IMR-90 (cell line): ENCODE measurements around the gene DCC. TPM values are rescaled to one million over a fixed set of nuclear protein-coding genes. Genes with fewer than 3 reads are reported as not detected.

Experiments
- ATAC-seq: fragments of 200-7000 bp; cut with Tn5 transposase; 2 replicates; pipeline ENCODE4 v1.9.1; 2020; ENCODE audit warnings: low read depth, mild to moderate bottlenecking, moderate library complexity
- BruUV-seq: library from RNA; stranded (reverse); fragments of 400-500 nt; replicated peaks from 2 replicates; lab custom pipeline; 2021; lab: Mats Ljungman, UMichigan
- CTCF ChIA-PET: fragments of 300-600 bp; formaldehyde crosslinking; extraction: SDS; loops from one replicate; lab custom pipeline; 2021; ENCODE audit warnings: antibody characterized with exemption; lab: Yijun Ruan, JAX
- POLR2A ChIA-PET: fragments of 300-600 bp; sonication (Branson Sonifier 250); formaldehyde crosslinking; loops from one replicate; lab custom pipeline; 2022; ENCODE audit warnings: antibody characterized with exemption; ENCODE audit not compliant: unreplicated experiment; lab: Charles Lee
- DNase-seq: peaks from one replicate; pipeline ENCODE4 v3.0.0; 2013
- H2AFZ ChIP-seq: replicated peaks from 2 replicates; pipeline ENCODE3; 2013; ENCODE audit warnings: low read length, mild to moderate bottlenecking; ENCODE audit not compliant: poor library complexity
- H2AK5ac ChIP-seq: 2 replicates; pipeline ENCODE4 v1.6.1; 2013; ENCODE audit warnings: low read depth, low read length, inconsistent platforms
- H2AK9ac ChIP-seq: replicated peaks from 2 replicates; pipeline ENCODE3; 2013; ENCODE audit warnings: mild to moderate bottlenecking, low read depth, low read length, moderate library complexity; ENCODE audit not compliant: poor library complexity
- H2BK120ac ChIP-seq: 2 replicates; pipeline ENCODE4 v1.6.1; 2013; ENCODE audit warnings: low read depth, low read length, inconsistent platforms
- H2BK15ac ChIP-seq: 3 replicates; pipeline ENCODE4 v1.6.1; 2013; ENCODE audit warnings: low read depth, low read length, inconsistent platforms
- H2BK20ac ChIP-seq: 2 replicates; pipeline ENCODE4 v1.6.1; 2013; ENCODE audit warnings: low read depth, mild to moderate bottlenecking, inconsistent platforms, low read length, moderate library complexity
- H2BK5ac ChIP-seq: 2 replicates; pipeline ENCODE4 v1.6.1; 2013; ENCODE audit warnings: mild to moderate bottlenecking, low read depth, low read length, inconsistent platforms; ENCODE audit not compliant: poor library complexity, severe bottlenecking
- H3K14ac ChIP-seq: replicated peaks from 2 replicates; pipeline ENCODE4 v1.6.1; 2013; ENCODE audit warnings: low read depth, low read length, inconsistent platforms
- H3K18ac ChIP-seq: 2 replicates; pipeline ENCODE4 v1.6.1; 2013; ENCODE audit warnings: low read depth, low read length, control low read depth
- H3K23ac ChIP-seq: 2 replicates; pipeline ENCODE4 v1.6.1; 2013; ENCODE audit warnings: low read depth, low read length, inconsistent platforms
- H3K27ac ChIP-seq: 2 replicates; pipeline ENCODE4 v1.5.1; 2013; ENCODE audit warnings: mild to moderate bottlenecking, control low read depth, low read length; ENCODE audit not compliant: insufficient read depth
- H3K27me3 ChIP-seq: 2 replicates; pipeline ENCODE4 v1.6.1; 2013; ENCODE audit warnings: low read length; ENCODE audit not compliant: control insufficient read depth, insufficient read depth
- H3K36me3 ChIP-seq: 2 replicates; pipeline ENCODE4 v1.6.1; 2013; ENCODE audit warnings: low read length, mixed read lengths; ENCODE audit not compliant: control insufficient read depth, insufficient read depth
- H3K4ac ChIP-seq: 2 replicates; pipeline ENCODE4 v1.6.1; 2013; ENCODE audit warnings: low read depth, low read length, inconsistent platforms
- H3K4me1 ChIP-seq: 2 replicates; pipeline ENCODE4 v1.6.1; 2013; ENCODE audit warnings: low read length, mixed read lengths; ENCODE audit not compliant: control insufficient read depth, insufficient read depth
- H3K4me2 ChIP-seq: 2 replicates; pipeline ENCODE4 v1.6.1; 2013; ENCODE audit warnings: low read depth, mild to moderate bottlenecking, control low read depth, low read length, moderate library complexity
- H3K4me3 ChIP-seq: 2 replicates; pipeline ENCODE4 v1.5.1; 2013; ENCODE audit warnings: low read depth, mild to moderate bottlenecking, control low read depth, low read length, moderate library complexity; ENCODE audit not compliant: insufficient read depth
- H3K56ac ChIP-seq: 2 replicates; pipeline ENCODE4 v1.6.1; 2013; ENCODE audit warnings: low read length, inconsistent platforms; ENCODE audit not compliant: insufficient read depth; ENCODE audit errors: extremely low read depth
- H3K79me1 ChIP-seq, 2 experiments: 2 replicates each; pipeline ENCODE4 v1.6.1; 2013; ENCODE audit warnings: low read length in 2 of 2, inconsistent platforms in 1 of 2, low read depth in 1 of 2
- H3K9ac ChIP-seq: 2 replicates; pipeline ENCODE4 v1.6.1; 2013; ENCODE audit warnings: low read depth, low read length, control low read depth
- H3K9me1 ChIP-seq: 2 replicates; pipeline ENCODE4 v1.6.1; 2013; ENCODE audit warnings: low read length, inconsistent platforms; ENCODE audit not compliant: insufficient read depth
- H3K9me3 ChIP-seq: 2 replicates; pipeline ENCODE4 v1.6.1; 2013; ENCODE audit warnings: low read length; ENCODE audit not compliant: control insufficient read depth, insufficient read depth
- H4K20me1 ChIP-seq: 2 replicates; pipeline ENCODE4 v1.6.1; 2013; ENCODE audit warnings: low read length, inconsistent platforms; ENCODE audit not compliant: insufficient read depth
- H4K5ac ChIP-seq: 2 replicates; pipeline ENCODE4 v1.6.1; 2013; ENCODE audit warnings: mild to moderate bottlenecking, low read depth, low read length, control low read depth
- H4K8ac ChIP-seq, 2 experiments: 2 replicates each; pipeline ENCODE4 v1.6.1; 2013; ENCODE audit warnings: low read depth in 2 of 2, low read length in 2 of 2, control low read depth in 1 of 2, inconsistent platforms in 1 of 2
- H4K91ac ChIP-seq: 2 replicates; pipeline ENCODE4 v1.6.1; 2013; ENCODE audit warnings: low read depth, low read length, inconsistent platforms; ENCODE audit not compliant: insufficient read depth
- CHD1 ChIP-seq: IDR thresholded peaks from 2 replicates; pipeline ENCODE4 v1.6.1; 2012; ENCODE audit warnings: low read depth, low read length, improper control_type of control experiment
- FOS ChIP-seq: fragments of 150-350 bp; IDR thresholded peaks from 2 replicates; pipeline ENCODE4 v1.6.1; 2016; ENCODE audit warnings: low read depth, low read length
- MAZ ChIP-seq: IDR thresholded peaks from 2 replicates; pipeline ENCODE4 v1.6.1; 2012; ENCODE audit warnings: low read depth, mild to moderate bottlenecking, low read length, improper control_type of control experiment, moderate library complexity, borderline replicate concordance
- POLR2A ChIP-seq: IDR thresholded peaks from 2 replicates; pipeline ENCODE4 v1.6.1; 2012; ENCODE audit warnings: mild to moderate bottlenecking, low read depth, low read length
- RAD21 ChIP-seq: IDR thresholded peaks from 2 replicates; pipeline ENCODE4 v1.6.1; 2012; ENCODE audit warnings: low read length, improper control_type of control experiment
- SMC3 ChIP-seq: fragments of 150-350 bp; IDR thresholded peaks from 2 replicates; pipeline ENCODE4 v1.6.1; 2016; ENCODE audit warnings: low read depth, mild to moderate bottlenecking, antibody characterized with exemption, low read length, moderate library complexity
- WGBS, 2 experiments: methylation state at CpG; one replicate each; pipeline versions ENCODE4 v1.1.5 to v1.1.7; 2013; ENCODE audit warnings: missing lambda C conversion rate in 2 of 2; ENCODE audit not compliant: insufficient read length in 1 of 2; ENCODE audit errors: extremely low coverage in 2 of 2; 5-methylcytosine and 5-hydroxymethylcytosine counted together
- dilution Hi-C: fragments of 300-500 bp; cut with HindIII; formaldehyde crosslinking; loops from one replicate; pipeline ENCODE4 v1.14.3; 2018; ENCODE audit warnings: low sequenced_read_pairs; ENCODE audit not compliant: unreplicated experiment
- in situ Hi-C: fragments of 300-500 bp; cut with MboI; formaldehyde crosslinking; loops from 3 replicates; pipeline ENCODE4 v1.14.3; 2019; ENCODE audit warnings: low sequenced_read_pairs, inconsistent platforms, mixed read lengths
- intact Hi-C: fragments of 100-400 bp; cut with micrococcal nuclease; formaldehyde crosslinking; loops from 2 replicates; pipeline ENCODE4 v1.10.0; 2022
- polyA plus RNA-seq, 3 experiments: library from polyadenylated mRNA; depleted of rRNA; stranded (reverse); fragments of >200 nt; gene quantifications; 2 replicates each; pipeline ENCODE4 v1.2.3, GENCODE V29; 2012; ENCODE audit warnings: low replicate concordance in 1 of 3
- total RNA-seq: library from RNA; depleted of rRNA; stranded (reverse); fragments of >200 nt; gene quantifications from 2 replicates; pipeline ENCODE4 v1.2.3, GENCODE V29; 2012
- TF ChIP-seq, protein P1 (sequence below): fragments of 150-350 bp; IDR thresholded peaks from 2 replicates; pipeline ENCODE4 v1.6.1; 2016; ENCODE audit warnings: low read depth, mild to moderate bottlenecking, low read length, moderate library complexity, borderline replicate concordance

Gene DCC
- total and polyA plus RNA-seq, 2 of the 4 experiments (the other 2 are of a cell fraction) = 0.31 to 0.54 TPM

- H3K14ac ChIP-seq = no peak overlapping the region
- H4K8ac ChIP-seq = no peak overlapping the region
- H4K20me1 ChIP-seq = no peaks in the 10 kb centered on the region
- H3K9me1 ChIP-seq = no peaks in the 10 kb centered on the region
- H2BK5ac ChIP-seq = no peak overlapping the region
- no peak for ATAC-seq
- intact Hi-C loops = no loop called here
- no peaks in the 10 kb centered on the region for H3K36me3 ChIP-seq
- no peak overlapping the region for H3K18ac ChIP-seq
- H4K5ac ChIP-seq = no peak overlapping the region
- H3K4me3 ChIP-seq = no peak overlapping the region
- TF ChIP-seq RAD21 = no peak
- TF ChIP-seq, protein P1, sequence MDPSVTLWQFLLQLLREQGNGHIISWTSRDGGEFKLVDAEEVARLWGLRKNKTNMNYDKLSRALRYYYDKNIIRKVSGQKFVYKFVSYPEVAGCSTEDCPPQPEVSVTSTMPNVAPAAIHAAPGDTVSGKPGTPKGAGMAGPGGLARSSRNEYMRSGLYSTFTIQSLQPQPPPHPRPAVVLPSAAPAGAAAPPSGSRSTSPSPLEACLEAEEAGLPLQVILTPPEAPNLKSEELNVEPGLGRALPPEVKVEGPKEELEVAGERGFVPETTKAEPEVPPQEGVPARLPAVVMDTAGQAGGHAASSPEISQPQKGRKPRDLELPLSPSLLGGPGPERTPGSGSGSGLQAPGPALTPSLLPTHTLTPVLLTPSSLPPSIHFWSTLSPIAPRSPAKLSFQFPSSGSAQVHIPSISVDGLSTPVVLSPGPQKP = no peak
- no peak for TF ChIP-seq POLR2A
- no peak for TF ChIP-seq MAZ
- no peak for TF ChIP-seq CHD1
- no peak for TF ChIP-seq FOS
- TF ChIP-seq SMC3 = no peak
- H2AFZ ChIP-seq = no peak overlapping the region
- no peak overlapping the region for H2BK120ac ChIP-seq
- H3K23ac ChIP-seq = no peak overlapping the region
- no peak overlapping the region for H2BK15ac ChIP-seq
- no CpG with 5 or more reads among the region's 5 CpGs for WGBS, 2 experiments
- no TSS peak for BruUV-seq
- H3K4me1 ChIP-seq = no peaks in the 10 kb centered on the region
- H3K9me3 ChIP-seq = peaks cover 7% of the 10 kb centered on the region
- H2BK20ac ChIP-seq = no peak overlapping the region
- no peak overlapping the region for H3K9ac ChIP-seq
- ChIA-PET CTCF (no interaction called here), POLR2A (no interaction called here)
- dilution Hi-C loops = no loop called here
- H2AK5ac ChIP-seq = no peak overlapping the region
- no peak overlapping the region for H3K27ac ChIP-seq
- no peak overlapping the region for H3K56ac ChIP-seq
- no peak overlapping the region for H4K91ac ChIP-seq
- H3K27me3 ChIP-seq = no peaks in the 10 kb centered on the region
- H3K4ac ChIP-seq = no peak overlapping the region
- no peak overlapping the region for H2AK9ac ChIP-seq
- H3K4me2 ChIP-seq = no peak overlapping the region
- DNase-seq = no peak
- in situ Hi-C loops = no loop called here
- no peaks in the 10 kb centered on the region for H3K79me1 ChIP-seq
Observed at GRCh38 chr18:52738946-52739345, 398.9 kb downstream of the DCC start.
